HepG2 (cell line): ENCODE data around the gene DOCK1.

Experiments used
- AHDC1 ChIP-seq: sonication (generic); formaldehyde crosslinking; IDR thresholded peaks from 2 replicates; pipeline ENCODE4 v1.5.1; 2020; ENCODE audit warnings: mild to moderate bottlenecking, missing genetic modification reagents, borderline replicate concordance
- CHD4 ChIP-seq: fragments of 200-600 bp; sonication (generic); IDR thresholded peaks from 2 replicates; pipeline ENCODE4 v1.7.0; 2017; ENCODE audit warnings: mild to moderate bottlenecking, low read length, borderline replicate concordance
- CTCF ChIP-seq: sonication (generic); formaldehyde crosslinking; IDR thresholded peaks from 2 replicates; pipeline ENCODE4 v1.5.0; 2020; ENCODE audit warnings: mild to moderate bottlenecking, missing genetic modification reagents, moderate library complexity
- EHMT2 ChIP-seq: fragments of 200-600 bp; sonication (generic); IDR thresholded peaks from 2 replicates; pipeline ENCODE4 v1.7.0; 2017; ENCODE audit warnings: antibody characterized with exemption, low read depth, low read length, borderline replicate concordance
- GLI4 ChIP-seq: sonication (generic); formaldehyde crosslinking; IDR thresholded peaks from 2 replicates; pipeline ENCODE4 v1.5.1; 2020; ENCODE audit warnings: missing genetic modification reagents, mild to moderate bottlenecking, moderate library complexity, borderline replicate concordance
- HOXA7 ChIP-seq: sonication (generic); formaldehyde crosslinking; IDR thresholded peaks from 2 replicates; pipeline ENCODE4 v1.8.1; 2022; ENCODE audit warnings: mild to moderate bottlenecking, missing genetic modification reagents, moderate library complexity
- RCOR2 ChIP-seq: IDR thresholded peaks from 2 replicates; pipeline ENCODE4 v1.6.1; 2016; ENCODE audit warnings: missing biosample characterization, missing genetic modification reagents
- SMC3 ChIP-seq: IDR thresholded peaks from 2 replicates; pipeline ENCODE4 v1.6.1; 2011; ENCODE audit warnings: low read length, improper control_type of control experiment
- SP5 ChIP-seq: IDR thresholded peaks from 2 replicates; pipeline ENCODE4 v1.6.1; 2016; ENCODE audit warnings: low read depth, borderline replicate concordance
- ZNF501 ChIP-seq: sonication (generic); formaldehyde crosslinking; IDR thresholded peaks from 2 replicates; pipeline ENCODE4 v1.5.1; 2020; ENCODE audit warnings: mild to moderate bottlenecking, moderate library complexity, missing genetic modification reagents
- ZNF503 ChIP-seq: sonication (generic); formaldehyde crosslinking; IDR thresholded peaks from 2 replicates; pipeline ENCODE4 v1.4.0; 2020; ENCODE audit warnings: missing genetic modification reagents

- TF ChIP-seq EHMT2 (no peak), SMC3 (no peak), GLI4 (no peak), SP5 (CRISPR knock-in tag) (no peak), CHD4 (no peak), CTCF (CRISPR knock-in tag) (no peak), RCOR2 (CRISPR knock-in tag) (no peak), ZNF501 (CRISPR knock-in tag) (no peak), ZNF503 (no peak), HOXA7 (CRISPR knock-in tag) (no peak), AHDC1 (CRISPR knock-in tag) (no peak)
These were observed 378.3 kb downstream of the DOCK1 start for GRCh38 chr10:127283576-127283975.
